GM18508 (cell line): ENCODE measurements around the gene HIVEP3.

Experiments used
- ATAC-seq: cut with Tn5 transposase; IDR thresholded peaks from one replicate; pipeline ENCODE4 v1.9.1; 2021; ENCODE audit warnings: moderate number of reproducible peaks; ENCODE audit not compliant: insufficient read depth, unreplicated experiment

The HIVEP3 gene

DNA sequence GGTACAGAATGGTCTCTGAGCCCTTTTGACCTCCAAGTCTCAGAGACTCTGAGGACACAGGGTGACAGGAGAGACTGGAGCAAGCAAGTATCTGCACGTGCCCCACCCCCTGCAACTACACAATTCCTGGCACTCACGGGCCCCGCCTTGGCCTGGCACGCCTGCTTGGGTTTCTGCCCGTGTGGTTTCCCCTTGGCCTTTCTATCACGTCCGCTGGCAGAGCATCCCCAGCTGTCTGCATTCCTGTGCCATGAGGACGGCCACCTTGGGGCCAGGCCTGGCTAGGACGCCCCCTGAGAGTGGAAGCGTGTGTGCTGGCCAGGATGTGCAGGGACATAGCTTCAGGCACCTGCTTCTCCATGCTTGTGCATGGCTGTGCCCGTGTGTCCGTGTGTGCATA is 419.9 kb downstream of the HIVEP3 start:
- ATAC-seq = no peak

GRCh38 chr1:41498391-41498790 is 420.3 kb downstream of the HIVEP3 start:
- no peak for ATAC-seq

- no peak for ATAC-seq
Measured at GRCh38 chr1:41497461-41498030, 421.2 kb downstream of the HIVEP3 start.

- no peak for ATAC-seq
Measured at GRCh38 chr1:41497056-41497440, 421.7 kb downstream of the HIVEP3 start.

- no peak for ATAC-seq
Measured at GRCh38 chr1:41496080-41497055, 422.4 kb downstream of the HIVEP3 start.

DNA sequence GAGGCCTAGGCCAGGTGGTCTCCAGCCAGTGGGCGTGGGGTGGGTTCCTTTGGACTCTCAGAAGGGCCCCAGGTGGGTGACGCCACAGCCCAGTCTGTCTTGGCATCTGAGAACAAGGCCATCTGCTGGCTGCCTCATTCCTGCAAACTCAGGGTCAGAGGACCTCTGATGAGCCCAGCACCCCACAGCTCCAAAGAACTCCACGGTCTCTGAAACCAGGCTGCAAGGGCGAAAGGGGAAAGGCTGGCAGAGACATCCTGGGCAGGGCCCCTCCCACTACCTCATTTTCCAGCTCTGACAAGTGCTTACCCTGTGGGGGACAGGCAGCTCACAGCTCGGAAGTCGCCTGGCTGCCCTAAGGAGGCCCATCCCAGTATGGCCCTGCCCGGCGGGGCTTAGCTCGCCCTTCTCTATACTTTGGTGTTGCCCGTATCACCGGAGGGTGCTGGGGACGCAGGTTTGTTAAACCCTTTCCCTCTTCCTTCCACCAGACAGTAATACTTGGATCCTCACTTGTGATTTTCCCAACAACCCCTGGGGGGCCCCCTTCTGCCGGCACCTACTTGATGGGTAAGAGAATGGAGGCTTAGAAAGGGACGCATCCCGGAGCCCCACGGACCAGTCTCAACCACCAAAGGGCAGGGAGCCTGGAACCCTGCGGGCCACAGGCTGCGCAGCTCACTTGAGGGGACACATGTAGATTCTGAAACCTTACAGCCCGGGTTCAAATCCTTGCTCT is 423.3 kb downstream of the HIVEP3 start:
- no peak for ATAC-seq

DNA sequence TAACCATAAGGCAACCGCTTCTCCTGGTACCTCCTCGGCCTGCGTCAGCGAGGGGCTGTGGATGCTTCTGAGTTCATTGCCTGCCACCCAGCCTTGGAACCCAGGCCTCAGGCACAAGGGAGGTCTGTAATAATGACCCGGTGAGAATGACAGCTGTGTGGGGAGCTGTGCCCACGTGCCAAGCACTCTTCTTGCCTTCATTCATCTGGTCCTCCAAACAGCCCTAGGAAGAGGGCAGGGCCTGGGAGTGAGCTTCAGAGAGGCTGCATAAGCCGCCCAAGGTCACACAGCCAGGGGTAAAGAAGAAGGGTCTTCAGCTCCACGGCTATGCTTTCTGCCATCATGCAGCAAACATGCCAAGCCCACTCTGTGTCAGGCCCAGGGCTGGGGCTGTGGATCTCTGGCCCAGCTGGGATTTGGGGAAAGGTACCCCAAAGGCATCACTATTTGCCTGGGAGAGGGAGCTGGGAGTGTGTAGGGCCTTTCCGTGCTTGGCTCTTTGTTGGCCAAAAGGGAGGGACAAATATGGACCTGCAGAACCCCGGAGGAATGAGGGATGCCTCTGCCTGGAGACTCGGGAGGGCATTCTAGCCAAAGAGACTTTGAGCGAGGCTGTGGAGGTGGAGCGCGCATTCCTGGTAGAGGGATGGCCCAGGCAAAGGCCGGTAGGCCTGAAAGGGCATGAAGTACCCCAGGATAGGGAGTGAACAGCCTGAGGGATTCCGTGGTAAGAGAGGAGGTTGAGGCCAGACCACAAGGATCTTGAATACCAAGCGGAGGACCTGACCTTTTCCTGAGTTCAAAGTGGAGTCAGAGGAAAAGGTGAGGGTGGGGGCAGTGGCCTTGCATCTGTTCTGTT is 424.1 kb downstream of the HIVEP3 start:
- ATAC-seq = no peak

DNA sequence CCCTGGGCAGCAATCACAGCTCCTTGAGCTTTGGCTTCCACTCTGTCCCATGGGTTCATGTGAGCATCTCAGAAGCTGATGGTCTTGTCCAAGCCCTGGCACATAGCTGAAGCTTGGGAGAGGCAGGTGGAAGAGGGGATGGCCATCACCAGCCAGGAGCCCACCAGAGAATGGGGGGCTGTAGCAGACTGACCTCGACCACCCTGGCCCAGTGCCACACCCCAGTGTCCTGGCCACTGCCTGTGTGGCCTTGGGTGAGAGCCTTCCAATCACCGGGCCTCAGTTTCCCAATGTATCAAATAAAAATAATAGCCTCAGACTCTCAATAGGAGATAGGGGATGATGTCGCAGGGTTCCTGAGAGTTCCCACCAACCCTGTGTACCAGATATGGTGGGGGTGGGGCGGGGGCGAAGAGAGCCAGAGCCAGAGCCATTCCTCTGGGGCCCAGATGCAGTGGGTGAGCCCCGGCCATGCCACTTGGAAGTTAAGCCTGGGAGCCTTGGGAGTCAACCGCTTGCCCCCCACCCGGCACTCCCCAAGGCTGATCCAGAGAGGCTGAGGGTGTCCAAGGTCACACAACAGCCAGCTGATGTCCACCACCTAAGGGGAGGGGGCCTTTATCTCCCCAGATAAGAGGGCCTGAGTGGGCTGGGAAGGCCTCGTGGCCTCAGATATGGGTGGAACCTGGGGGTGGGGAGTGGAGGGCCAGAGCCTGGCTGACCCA is 424.9 kb downstream of the HIVEP3 start:
- no peak for ATAC-seq

DNA sequence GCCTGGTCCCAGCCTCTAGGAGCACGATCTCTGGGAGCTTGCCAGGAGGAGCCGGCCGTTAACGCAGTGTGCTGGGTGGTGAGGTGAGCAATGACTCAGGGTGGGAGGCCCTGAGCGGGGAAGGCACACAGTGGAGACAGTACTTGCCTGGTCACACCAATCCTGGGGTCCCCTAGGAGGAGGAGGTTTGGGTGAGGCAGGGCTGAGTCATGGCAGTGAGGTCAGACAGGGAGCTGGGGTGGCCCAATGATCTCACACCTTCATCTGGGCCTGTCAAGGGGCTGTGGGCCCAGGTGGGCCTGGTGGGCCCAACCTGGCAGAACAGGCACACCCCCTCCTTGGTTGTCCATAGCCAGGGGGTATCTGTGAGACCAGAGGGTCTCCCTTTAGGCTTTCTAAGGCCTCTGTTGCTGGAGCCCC is 425.6 kb downstream of the HIVEP3 start:
- no peak for ATAC-seq

DNA sequence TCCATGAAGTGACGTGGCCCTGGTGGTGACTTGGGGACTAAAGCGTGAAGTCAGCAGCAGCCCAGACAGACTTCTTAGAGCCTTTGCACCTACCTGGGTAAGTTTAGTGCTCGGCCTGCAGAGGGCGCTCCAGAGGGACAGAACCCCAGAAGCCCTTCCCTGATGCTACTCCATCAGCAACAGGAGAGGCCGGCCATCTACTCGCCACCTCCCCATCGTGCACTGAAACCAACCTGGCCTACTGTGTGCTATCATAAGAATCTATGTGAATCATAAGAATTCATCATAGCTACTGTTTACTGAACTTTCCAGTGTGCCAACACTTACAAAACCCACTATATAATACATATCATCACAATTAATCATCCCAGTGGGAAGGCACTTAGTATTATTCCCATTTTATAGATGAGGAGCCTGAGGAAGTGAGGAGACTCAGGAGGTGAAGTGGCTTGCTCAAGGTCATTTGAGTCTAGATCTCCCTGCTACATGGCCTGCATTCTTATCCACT is 426.3 kb downstream of the HIVEP3 start:
- ATAC-seq = no peak

DNA sequence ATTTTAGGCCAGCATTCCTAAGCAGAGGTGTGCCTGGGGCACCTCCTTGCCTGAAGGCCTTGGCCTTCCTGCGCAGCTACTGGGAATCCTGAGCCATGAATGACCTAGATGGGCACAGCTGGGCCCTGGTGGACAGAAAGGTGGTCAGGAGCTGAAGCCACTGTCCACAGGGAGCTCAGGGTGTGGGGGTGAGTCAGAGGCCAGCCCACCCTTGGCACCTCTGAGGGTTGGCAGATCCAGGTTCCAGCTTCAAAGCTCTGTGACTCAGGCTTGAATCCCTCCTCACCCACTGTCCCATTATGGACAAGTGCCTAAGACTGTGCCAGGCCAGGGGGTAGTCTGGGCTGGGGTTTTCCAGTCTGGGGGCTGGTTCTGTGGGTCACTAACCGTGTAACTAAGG is 427.8 kb downstream of the HIVEP3 start:
- ATAC-seq = no peak

- ATAC-seq = no peak
Measured at GRCh38 chr1:41489561-41489960, 429.2 kb downstream of the HIVEP3 start.

DNA sequence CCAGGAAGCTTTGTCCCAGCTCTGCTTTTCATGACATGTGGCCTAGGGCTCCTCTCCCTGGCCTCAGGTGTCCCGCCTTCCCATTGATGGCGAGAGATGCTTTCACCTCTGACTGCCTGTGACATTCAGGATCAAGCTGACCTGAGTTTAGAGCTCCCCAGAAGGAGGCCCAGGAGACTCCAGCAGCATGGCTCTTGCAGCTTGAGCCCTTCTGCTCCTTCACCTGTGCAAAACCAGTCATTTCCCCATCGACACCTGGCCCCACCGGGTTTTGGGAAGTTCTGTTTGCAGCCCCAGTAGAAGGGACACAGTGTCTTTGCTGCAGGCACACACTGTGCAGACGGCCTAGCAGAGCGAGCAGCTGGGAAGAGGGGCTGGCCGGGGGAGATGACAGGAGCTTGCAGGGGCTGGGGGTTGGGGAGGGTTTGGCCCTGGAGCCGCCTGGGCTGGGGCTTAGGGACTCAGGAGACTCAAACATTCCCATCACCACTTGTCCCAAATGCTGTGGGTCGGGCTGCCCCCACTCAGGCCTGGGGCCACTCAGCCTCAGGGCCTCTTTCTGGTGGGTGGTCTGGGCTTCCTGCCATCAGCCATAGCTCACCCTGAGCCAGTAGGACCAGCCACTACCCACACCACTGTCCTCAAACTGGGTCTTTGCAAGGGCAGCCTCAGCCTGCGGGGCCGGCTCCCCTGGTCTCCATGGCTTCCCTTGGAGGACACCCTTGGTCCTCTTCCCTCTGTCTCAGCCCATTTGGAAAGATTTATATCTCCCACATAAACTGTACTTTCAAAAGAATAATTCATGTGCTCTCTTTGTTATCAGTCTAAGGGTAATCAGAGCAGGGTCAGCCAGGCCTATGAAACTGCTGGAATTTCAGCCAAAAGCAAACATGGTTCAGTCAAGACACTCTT is 430.4 kb downstream of the HIVEP3 start:
- no peak for ATAC-seq

DNA sequence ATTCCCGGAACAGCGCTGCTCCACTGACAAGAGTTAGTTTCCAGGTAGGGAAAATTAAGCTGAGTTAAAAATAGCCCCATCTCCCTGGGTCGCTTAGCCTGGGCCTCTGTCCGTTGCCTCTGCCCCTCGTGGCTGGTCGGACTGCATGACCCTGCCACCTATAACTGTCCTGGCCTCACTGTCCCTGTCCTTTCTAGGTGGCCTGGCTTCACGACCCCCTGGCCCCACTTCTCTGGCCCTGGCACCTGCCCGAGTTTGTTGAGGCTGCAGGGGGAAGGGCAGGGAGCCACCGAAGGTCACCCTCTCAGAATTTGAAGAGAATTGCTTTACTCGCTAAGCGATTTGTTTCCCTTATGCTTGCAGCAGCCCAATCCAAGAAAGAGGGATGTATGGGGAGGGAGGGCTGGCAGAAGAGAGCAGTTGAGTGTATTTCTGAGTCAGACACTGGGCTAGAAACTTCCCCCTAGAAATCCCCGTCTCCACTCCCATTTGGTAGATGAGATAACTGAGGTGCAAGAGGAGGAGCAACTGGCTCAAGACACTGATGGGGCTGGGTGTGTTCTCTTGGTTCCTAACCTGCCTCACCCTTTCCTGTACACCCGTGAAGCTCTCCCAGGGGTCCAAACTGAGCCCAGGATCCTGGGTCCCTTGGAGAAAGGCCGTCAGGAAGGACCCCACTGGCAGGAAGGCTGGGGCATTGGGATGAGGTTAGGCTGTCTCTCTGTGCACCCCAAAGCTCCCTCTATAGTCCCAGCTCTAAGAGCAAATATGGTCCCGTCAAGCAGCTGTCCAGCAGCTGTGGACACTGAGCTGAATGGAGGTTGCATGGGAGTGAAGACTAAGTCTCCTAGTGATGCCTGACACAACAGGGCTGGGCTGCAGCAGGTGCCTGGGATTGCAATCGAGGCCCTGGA is 431.3 kb downstream of the HIVEP3 start:
- no peak for ATAC-seq

DNA sequence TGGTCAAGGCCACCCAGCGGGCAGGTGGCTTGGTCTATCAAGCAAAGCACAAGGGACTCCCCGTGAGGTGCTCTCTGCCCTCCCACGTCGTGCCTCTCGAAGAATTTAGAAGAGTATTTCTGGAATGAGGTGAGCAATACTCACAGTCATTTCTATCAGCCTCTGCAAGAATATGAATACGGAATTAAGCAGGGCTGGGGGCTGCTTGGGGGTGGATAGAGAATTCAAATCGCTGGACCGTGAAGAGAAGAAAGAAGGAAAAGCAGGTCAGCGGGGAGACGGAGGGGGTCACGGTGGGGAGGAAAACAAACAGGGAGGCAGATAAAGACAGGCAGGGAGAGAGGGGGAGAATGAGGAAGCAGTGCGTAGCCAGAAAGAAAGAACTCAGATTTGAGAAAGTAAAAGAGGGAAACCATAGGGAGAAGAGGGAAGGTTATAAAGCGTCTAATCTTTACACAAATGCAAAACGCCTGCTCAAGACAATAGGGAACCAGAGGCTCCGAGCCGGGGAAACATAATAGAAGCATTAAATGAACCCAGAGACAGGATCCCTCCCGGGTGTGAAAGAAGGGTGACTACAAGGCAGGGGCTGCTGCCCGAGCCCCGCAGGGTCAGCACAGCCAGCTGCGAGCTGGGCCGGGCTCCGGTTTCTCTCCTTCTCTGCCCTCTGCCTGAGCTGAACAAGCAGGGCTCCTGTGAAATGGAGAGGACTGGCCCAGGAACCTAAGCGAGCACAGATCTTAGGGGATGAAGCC is 432.2 kb downstream of the HIVEP3 start:
- ATAC-seq = no peak

- ATAC-seq = no peak
Measured at GRCh38 chr1:41486053-41486370, 432.7 kb downstream of the HIVEP3 start.

DNA sequence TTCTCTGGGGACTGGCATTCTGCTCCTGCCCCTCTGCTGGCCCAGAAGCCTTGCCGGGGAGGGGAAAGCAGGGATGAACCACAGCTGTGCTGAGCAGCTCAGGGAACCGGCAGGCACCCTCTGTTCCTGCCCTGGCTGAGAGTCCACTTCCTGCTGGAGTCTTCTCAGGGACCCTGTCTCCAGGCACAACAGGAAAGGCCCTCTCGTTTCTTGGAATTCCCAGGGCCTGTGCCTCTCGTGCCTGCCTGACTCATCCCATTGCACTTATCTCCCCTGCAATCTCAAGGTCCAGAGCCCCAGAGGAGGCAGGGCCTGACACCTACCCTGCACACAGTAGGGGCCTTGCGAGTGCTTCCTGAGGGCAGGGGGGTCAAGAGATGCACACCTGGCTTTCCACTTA is 433.1 kb downstream of the HIVEP3 start:
- ATAC-seq = no peak
